ENCODE results near the gene C16orf89.

Gene C16orf89

DNA sequence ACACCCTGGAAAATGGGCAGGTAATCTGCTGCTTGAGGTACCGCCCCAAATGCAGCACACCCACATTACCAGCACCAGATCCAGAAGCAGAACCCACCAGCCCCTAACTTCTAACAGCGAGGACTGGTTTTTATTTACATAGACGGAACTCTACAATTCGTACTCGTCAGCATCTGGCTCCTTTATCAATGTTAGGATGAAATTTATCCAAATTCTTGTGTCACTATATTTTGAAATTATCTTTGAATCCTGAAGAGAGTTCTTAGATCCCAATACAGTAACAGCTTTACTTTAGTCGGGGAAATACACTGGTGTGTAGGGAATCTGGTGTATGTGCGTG, 5.6 kb upstream of the C16orf89 start:
- TF ChIP-seq FOXP2 (optimal IDR thresholded peaks at IDR 0.05; ENCODE audit: borderline replicate concordance, extremely low read depth, extremely low read length, insufficient read depth) (no peak), TAF1 (IDR thresholded peaks at IDR 0.05; ENCODE audit: borderline replicate concordance, insufficient read depth, low read length) (no peak), POLR2AphosphoS5 (IDR thresholded peaks at IDR 0.05; ENCODE audit: low read depth, low read length) (no peak), SIN3A (IDR thresholded peaks at IDR 0.05; ENCODE audit: borderline replicate concordance, insufficient read depth, low read length) (no peak)
- TF ChIP-seq, protein P1, sequence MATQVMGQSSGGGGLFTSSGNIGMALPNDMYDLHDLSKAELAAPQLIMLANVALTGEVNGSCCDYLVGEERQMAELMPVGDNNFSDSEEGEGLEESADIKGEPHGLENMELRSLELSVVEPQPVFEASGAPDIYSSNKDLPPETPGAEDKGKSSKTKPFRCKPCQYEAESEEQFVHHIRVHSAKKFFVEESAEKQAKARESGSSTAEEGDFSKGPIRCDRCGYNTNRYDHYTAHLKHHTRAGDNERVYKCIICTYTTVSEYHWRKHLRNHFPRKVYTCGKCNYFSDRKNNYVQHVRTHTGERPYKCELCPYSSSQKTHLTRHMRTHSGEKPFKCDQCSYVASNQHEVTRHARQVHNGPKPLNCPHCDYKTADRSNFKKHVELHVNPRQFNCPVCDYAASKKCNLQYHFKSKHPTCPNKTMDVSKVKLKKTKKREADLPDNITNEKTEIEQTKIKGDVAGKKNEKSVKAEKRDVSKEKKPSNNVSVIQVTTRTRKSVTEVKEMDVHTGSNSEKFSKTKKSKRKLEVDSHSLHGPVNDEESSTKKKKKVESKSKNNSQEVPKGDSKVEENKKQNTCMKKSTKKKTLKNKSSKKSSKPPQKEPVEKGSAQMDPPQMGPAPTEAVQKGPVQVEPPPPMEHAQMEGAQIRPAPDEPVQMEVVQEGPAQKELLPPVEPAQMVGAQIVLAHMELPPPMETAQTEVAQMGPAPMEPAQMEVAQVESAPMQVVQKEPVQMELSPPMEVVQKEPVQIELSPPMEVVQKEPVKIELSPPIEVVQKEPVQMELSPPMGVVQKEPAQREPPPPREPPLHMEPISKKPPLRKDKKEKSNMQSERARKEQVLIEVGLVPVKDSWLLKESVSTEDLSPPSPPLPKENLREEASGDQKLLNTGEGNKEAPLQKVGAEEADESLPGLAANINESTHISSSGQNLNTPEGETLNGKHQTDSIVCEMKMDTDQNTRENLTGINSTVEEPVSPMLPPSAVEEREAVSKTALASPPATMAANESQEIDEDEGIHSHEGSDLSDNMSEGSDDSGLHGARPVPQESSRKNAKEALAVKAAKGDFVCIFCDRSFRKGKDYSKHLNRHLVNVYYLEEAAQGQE (IDR thresholded peaks at IDR 0.05; ENCODE audit: insufficient read depth in 1 of 2, low read depth in 2 of 2, low read length in 2 of 2) = no peak

DNA sequence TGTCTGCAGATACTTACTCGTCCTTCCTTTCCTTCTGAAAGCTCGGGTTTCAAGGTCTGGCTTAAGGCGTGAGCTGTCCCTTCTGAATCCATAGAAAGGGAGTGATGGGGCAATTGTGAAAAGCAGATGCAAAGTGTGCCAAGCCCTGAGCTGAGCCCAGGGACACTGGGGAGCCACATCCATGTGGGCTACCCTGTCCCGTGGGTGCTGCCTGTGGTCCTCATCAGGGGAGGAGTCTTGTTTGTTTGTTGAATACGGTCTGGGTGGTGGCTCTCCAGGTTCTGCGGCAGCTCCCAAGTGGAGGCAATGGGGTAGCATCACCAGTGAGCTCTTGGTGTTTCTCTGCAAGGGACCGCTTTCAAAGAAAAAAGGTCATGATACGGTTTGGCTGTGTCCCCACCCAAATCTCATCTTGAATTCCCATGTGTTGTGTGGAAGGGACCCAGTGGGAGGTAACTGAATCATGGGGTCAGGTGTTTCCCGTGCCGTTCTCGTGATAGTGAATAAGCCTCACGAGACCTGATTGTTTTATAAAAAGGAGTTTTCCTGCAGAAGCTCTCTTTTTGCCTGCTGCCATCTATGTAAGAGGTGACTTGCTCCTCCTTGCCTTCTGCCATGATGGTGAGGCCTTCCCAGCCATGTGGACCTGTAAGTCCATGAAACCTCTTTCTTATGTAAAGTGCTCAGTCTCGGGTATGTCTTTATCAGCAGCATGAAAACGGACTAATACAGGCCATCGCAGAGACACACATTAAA, 4.9 kb upstream of the C16orf89 start:
- TF ChIP-seq SIN3A (IDR thresholded peaks at IDR 0.05; ENCODE audit: borderline replicate concordance, insufficient read depth, low read length) (no peak), FOXP2 (optimal IDR thresholded peaks at IDR 0.05; ENCODE audit: borderline replicate concordance, extremely low read depth, extremely low read length, insufficient read depth) (no peak), POLR2AphosphoS5 (IDR thresholded peaks at IDR 0.05; ENCODE audit: low read depth, low read length) (no peak)

DNA sequence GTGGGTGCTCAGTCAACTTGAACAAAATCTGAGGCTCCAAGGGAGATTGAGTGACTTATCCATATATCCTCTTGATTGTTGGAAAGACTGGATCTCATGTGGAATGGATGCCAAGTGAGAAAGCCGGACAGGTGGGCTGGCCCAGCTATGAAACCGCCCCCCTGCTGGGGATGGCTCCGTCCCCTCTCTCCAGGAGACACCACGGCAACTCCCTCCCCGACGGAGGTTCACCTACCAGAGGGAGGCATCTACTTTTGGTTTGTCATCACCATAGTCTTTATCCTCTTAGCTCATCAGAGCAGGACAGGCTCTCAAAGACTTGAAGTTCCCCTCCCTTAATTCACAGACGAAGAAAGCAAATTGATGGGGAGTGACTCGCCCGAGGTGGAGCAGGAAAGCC, 4.1 kb upstream of the C16orf89 start:
- TF ChIP-seq, protein P1 (IDR thresholded peaks at IDR 0.05; ENCODE audit: insufficient read depth in 1 of 2, low read depth in 2 of 2, low read length in 2 of 2) = no peak
- no peak for TF ChIP-seq POLR2AphosphoS5 (IDR thresholded peaks at IDR 0.05; ENCODE audit: low read depth, low read length)
- TF ChIP-seq TAF1 (IDR thresholded peaks at IDR 0.05; ENCODE audit: borderline replicate concordance, insufficient read depth, low read length) = no peak
- no peak for TF ChIP-seq SIN3A (IDR thresholded peaks at IDR 0.05; ENCODE audit: borderline replicate concordance, insufficient read depth, low read length)
- no peak for TF ChIP-seq FOXP2 (optimal IDR thresholded peaks at IDR 0.05; ENCODE audit: borderline replicate concordance, extremely low read depth, extremely low read length, insufficient read depth)

DNA sequence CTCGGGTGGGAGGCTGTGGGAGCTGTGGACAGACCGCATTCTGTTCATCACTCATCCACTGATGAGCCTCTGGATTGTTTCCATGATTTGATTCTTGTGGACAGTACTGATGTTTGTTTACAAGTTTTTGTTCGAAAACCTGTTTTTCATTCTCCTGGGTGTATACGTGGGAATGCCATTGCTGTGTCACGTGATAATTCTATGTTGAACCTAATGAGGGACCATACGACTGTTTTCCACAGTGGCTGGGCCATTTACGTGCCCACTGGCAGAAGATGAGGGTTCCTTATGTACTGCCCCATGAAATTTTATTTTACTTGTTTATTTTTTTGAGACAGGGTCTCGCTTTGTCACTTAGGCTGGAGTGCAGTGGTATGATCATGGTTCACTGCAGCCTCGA, 3.3 kb upstream of the C16orf89 start:
- TF ChIP-seq, protein P1 (IDR thresholded peaks at IDR 0.05; ENCODE audit: insufficient read depth in 1 of 2, low read depth in 2 of 2, low read length in 2 of 2) = no peak
- TF ChIP-seq POLR2AphosphoS5 (IDR thresholded peaks at IDR 0.05; ENCODE audit: low read depth, low read length) (no peak), TAF1 (IDR thresholded peaks at IDR 0.05; ENCODE audit: borderline replicate concordance, insufficient read depth, low read length) (no peak), SIN3A (IDR thresholded peaks at IDR 0.05; ENCODE audit: borderline replicate concordance, insufficient read depth, low read length) (no peak), FOXP2 (optimal IDR thresholded peaks at IDR 0.05; ENCODE audit: borderline replicate concordance, extremely low read depth, extremely low read length, insufficient read depth) (no peak)

DNA sequence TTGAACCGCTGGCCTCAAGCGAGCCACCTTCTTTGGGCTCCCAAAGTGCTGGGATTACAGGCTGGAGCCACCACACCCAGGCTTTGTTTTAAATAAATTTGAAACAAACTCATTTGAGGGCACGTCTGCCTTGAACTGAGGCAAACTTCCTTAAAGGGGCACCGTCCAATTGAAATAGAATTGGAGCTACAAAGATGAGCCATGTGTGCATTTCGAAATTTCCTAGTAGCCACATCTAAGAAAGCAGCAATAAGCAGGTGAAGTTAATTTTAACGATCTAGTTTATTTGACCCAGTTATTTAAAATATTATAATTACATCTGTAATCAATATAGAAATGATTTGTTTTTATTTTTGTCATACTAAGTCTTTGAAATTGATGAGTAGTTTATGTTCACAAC, 755 bp upstream of the C16orf89 start:
- no peak for TF ChIP-seq SIN3A (IDR thresholded peaks at IDR 0.05; ENCODE audit: borderline replicate concordance, insufficient read depth, low read length)
- no peak for TF ChIP-seq TAF1 (IDR thresholded peaks at IDR 0.05; ENCODE audit: borderline replicate concordance, insufficient read depth, low read length)
- no peak for TF ChIP-seq FOXP2 (optimal IDR thresholded peaks at IDR 0.05; ENCODE audit: borderline replicate concordance, extremely low read depth, extremely low read length, insufficient read depth)
- TF ChIP-seq POLR2AphosphoS5 (IDR thresholded peaks at IDR 0.05; ENCODE audit: low read depth, low read length) = no peak
- TF ChIP-seq, protein P1 (IDR thresholded peaks at IDR 0.05; ENCODE audit: insufficient read depth in 1 of 2, low read depth in 2 of 2, low read length in 2 of 2) = no peak
